ENCODE results near the gene UBAP1L.

DNA sequence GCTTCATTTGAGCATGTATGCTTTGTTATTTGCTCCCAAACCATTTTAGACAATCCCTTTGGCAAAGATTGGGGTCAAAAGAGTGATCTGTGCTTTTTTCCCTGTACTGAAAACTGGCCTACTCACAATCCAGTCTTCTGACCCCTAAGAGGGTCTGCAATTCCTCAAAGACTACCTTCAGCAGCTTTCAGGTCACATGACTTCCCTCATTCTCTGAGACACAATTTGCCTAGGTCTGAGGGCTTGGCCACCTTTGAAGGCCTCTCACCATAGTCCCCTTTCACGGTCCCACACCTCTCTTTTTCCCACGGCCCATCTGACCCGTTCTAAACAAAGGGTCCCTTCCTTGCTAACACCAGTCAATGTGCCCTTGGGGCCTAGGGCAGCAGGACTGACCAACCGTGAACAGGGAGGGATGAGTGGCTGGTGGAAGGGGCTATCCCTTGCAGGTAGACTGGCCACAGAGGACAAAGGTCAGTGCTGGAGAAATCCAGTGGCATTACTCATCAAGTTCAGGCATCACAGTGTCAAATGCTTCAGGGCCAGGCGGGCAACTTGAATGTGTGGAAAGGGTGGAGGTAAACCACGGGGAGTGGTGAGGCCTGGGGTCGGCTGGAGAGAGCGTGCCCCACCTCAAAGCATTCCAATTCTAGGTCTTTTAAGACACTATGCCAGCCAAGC, 58.0 kb downstream of the UBAP1L start:
- TF ChIP-seq, protein P1, sequence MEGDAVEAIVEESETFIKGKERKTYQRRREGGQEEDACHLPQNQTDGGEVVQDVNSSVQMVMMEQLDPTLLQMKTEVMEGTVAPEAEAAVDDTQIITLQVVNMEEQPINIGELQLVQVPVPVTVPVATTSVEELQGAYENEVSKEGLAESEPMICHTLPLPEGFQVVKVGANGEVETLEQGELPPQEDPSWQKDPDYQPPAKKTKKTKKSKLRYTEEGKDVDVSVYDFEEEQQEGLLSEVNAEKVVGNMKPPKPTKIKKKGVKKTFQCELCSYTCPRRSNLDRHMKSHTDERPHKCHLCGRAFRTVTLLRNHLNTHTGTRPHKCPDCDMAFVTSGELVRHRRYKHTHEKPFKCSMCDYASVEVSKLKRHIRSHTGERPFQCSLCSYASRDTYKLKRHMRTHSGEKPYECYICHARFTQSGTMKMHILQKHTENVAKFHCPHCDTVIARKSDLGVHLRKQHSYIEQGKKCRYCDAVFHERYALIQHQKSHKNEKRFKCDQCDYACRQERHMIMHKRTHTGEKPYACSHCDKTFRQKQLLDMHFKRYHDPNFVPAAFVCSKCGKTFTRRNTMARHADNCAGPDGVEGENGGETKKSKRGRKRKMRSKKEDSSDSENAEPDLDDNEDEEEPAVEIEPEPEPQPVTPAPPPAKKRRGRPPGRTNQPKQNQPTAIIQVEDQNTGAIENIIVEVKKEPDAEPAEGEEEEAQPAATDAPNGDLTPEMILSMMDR (conservative IDR thresholded peaks at IDR 0.05; ENCODE audit: low read depth, low read length): no peak
- TF ChIP-seq POLR2A (IDR thresholded peaks at IDR 0.05; ENCODE audit: low read depth, low read length) (no peak), CEBPB (IDR thresholded peaks at IDR 0.05; ENCODE audit: low read depth, low read length) (no peak), CHD1 (IDR thresholded peaks at IDR 0.05; ENCODE audit: low read depth, low read length) (no peak), MXI1 (IDR thresholded peaks at IDR 0.05; ENCODE audit: borderline replicate concordance, low read depth, low read length) (no peak), RAD21 (IDR thresholded peaks at IDR 0.05; ENCODE audit: low read length) (no peak), RCOR1 (IDR thresholded peaks at IDR 0.05; ENCODE audit: insufficient replicate concordance, low read length) (no peak)
- TF ChIP-seq, protein P2, sequence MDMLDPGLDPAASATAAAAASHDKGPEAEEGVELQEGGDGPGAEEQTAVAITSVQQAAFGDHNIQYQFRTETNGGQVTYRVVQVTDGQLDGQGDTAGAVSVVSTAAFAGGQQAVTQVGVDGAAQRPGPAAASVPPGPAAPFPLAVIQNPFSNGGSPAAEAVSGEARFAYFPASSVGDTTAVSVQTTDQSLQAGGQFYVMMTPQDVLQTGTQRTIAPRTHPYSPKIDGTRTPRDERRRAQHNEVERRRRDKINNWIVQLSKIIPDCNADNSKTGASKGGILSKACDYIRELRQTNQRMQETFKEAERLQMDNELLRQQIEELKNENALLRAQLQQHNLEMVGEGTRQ (IDR thresholded peaks at IDR 0.05; ENCODE audit: low read depth, low read length): no peak
- TF ChIP-seq, protein P3, sequence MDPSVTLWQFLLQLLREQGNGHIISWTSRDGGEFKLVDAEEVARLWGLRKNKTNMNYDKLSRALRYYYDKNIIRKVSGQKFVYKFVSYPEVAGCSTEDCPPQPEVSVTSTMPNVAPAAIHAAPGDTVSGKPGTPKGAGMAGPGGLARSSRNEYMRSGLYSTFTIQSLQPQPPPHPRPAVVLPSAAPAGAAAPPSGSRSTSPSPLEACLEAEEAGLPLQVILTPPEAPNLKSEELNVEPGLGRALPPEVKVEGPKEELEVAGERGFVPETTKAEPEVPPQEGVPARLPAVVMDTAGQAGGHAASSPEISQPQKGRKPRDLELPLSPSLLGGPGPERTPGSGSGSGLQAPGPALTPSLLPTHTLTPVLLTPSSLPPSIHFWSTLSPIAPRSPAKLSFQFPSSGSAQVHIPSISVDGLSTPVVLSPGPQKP (IDR thresholded peaks at IDR 0.05; ENCODE audit: borderline replicate concordance, low read depth, low read length): no peak
